SK-N-SH (cell line): ENCODE measurements around the gene MAP4. TPM values are rescaled to one million over a fixed set of nuclear protein-coding genes. Genes with fewer than 3 reads are reported as not detected.
"Not testable (repeated sequence)": the region's sequence is repeated elsewhere in the genome, so short reads cannot be mapped to it uniquely, and the experiment has no call there.

ENCODE experiments used
- CTCF ChIA-PET: fragments of 300-600, 350-600 bp; formaldehyde crosslinking; extraction: SDS; loops from one replicate; lab custom pipeline; 2021; lab: Yijun Ruan, JAX
- POLR2A ChIA-PET: fragments of 350-600 bp; sonication (Branson Sonifier 250); formaldehyde crosslinking; extraction: SDS; loops from one replicate; lab custom pipeline; 2020; ENCODE audit warnings: antibody characterized with exemption, inconsistent platforms; lab: Yijun Ruan, JAX
- DNase-seq: peaks from one replicate; pipeline ENCODE4 v3.0.0; 2012
- H2AFZ ChIP-seq: fragments of 200-600 bp; sonication (generic); 2 replicates; pipeline ENCODE4 v1.8.1; 2016; ENCODE audit warnings: antibody characterized with exemption, mild to moderate bottlenecking, low read depth
- H3F3A ChIP-seq: fragments of 200-600 bp; sonication (generic); replicated peaks from 2 replicates; pipeline ENCODE3; 2016; ENCODE audit warnings: antibody characterized with exemption, mild to moderate bottlenecking; ENCODE audit not compliant: insufficient read depth
- H3K27ac ChIP-seq, 2 experiments: fragments of 200-500 bp in 1 of 2; fragments of 200-600 bp in 1 of 2; sonication (Bioruptor generic) in 1 of 2; sonication (generic), shearing (Covaris generic) in 1 of 2; 2 replicates each; pipeline versions ENCODE4 v1.5.1 to v1.6.1; 2014 to 2016; ENCODE audit warnings: low read depth in 2 of 2, inconsistent platforms in 1 of 2, low read length in 1 of 2, mild to moderate bottlenecking in 1 of 2, mixed read lengths in 1 of 2
- H3K27me3 ChIP-seq: fragments of 200-600 bp; sonication (generic), shearing (Covaris generic); 2 replicates; pipeline ENCODE4 v1.6.1; 2016; ENCODE audit warnings: mixed run types; ENCODE audit not compliant: insufficient read depth
- H3K36me3 ChIP-seq, 2 experiments: fragments of 200-500 bp in 1 of 2; fragments of 200-600 bp in 1 of 2; sonication (Bioruptor generic) in 1 of 2; sonication (generic) in 1 of 2; replicated peaks in 1 of 2; 2 replicates each; pipeline versions ENCODE3 to v1.5.1; 2014 to 2016; ENCODE audit warnings: low read length in 1 of 2, mild to moderate bottlenecking in 1 of 2; ENCODE audit not compliant: insufficient read depth in 2 of 2, control insufficient read depth in 1 of 2
- H3K4me1 ChIP-seq, 2 experiments: fragments of 200-500 bp in 1 of 2; fragments of 200-600 bp in 1 of 2; sonication (Bioruptor generic) in 1 of 2; sonication (generic), shearing (Covaris generic) in 1 of 2; 2 replicates each; pipeline versions ENCODE4 v1.5.1 to v1.6.1; 2014 to 2016; ENCODE audit warnings: low read depth in 1 of 2, low read length in 1 of 2, mixed run types in 1 of 2; ENCODE audit not compliant: insufficient read depth in 2 of 2, control insufficient read depth in 1 of 2
- H3K4me2 ChIP-seq: fragments of 200-600 bp; sonication (generic), shearing (Covaris generic); 2 replicates; pipeline ENCODE4 v1.6.1; 2017; ENCODE audit warnings: mixed run types
- H3K4me3 ChIP-seq, 2 experiments: fragments of 200-500 bp in 1 of 2; fragments of 200-600 bp in 1 of 2; sonication (Bioruptor generic) in 1 of 2; sonication (generic), shearing (Covaris generic) in 1 of 2; 2 replicates each; pipeline versions ENCODE4 v1.5.1 to v1.8.1; 2014 to 2016; ENCODE audit warnings: low read depth in 2 of 2, inconsistent platforms in 1 of 2, low read length in 1 of 2, mild to moderate bottlenecking in 1 of 2, mixed read lengths in 1 of 2, moderate library complexity in 1 of 2
- H3K79me2 ChIP-seq: fragments of 200-600 bp; sonication (generic); 2 replicates; pipeline ENCODE4 v1.8.1; 2017; ENCODE audit warnings: mild to moderate bottlenecking; ENCODE audit not compliant: insufficient read depth
- H3K9ac ChIP-seq: fragments of 200-600 bp; sonication (generic); 2 replicates; pipeline ENCODE4 v1.6.1; 2017; ENCODE audit warnings: mixed run types
- H3K9me2 ChIP-seq: fragments of 200-600 bp; sonication (generic); 2 replicates; pipeline ENCODE4 v1.6.1; 2017; ENCODE audit warnings: mixed run types
- H3K9me3 ChIP-seq: fragments of 200-600 bp; sonication (generic); 2 replicates; pipeline ENCODE4 v1.6.1; 2017; ENCODE audit warnings: mixed run types, mild to moderate bottlenecking, moderate library complexity
- H4K20me1 ChIP-seq: fragments of 200-600 bp; sonication (generic); 2 replicates; pipeline ENCODE4 v1.6.1; 2017; ENCODE audit warnings: mild to moderate bottlenecking, mixed run types; ENCODE audit not compliant: insufficient read depth
- EP300 ChIP-seq, 2 experiments: IDR thresholded peaks; 2 replicates each; pipeline versions ENCODE4 v1.4.0 to v1.6.1; 2012; ENCODE audit warnings: borderline replicate concordance in 1 of 2, low read depth in 1 of 2, low read length in 1 of 2
- FOSL2 ChIP-seq: IDR thresholded peaks from 2 replicates; pipeline ENCODE4 v1.4.0; 2012; ENCODE audit warnings: low read depth, mild to moderate bottlenecking, moderate library complexity, borderline replicate concordance
- FOXJ3 ChIP-seq: sonication (generic); formaldehyde crosslinking; IDR thresholded peaks from 2 replicates; pipeline ENCODE4 v1.5.1; 2020; ENCODE audit warnings: mild to moderate bottlenecking, missing genetic modification reagents
- FOXM1 ChIP-seq: IDR thresholded peaks from 2 replicates; pipeline ENCODE4 v1.4.0; 2012; ENCODE audit warnings: low read depth, mild to moderate bottlenecking
- GABPA ChIP-seq: IDR thresholded peaks from 2 replicates; pipeline ENCODE4 v1.4.0; 2012; ENCODE audit warnings: low read depth, mild to moderate bottlenecking
- GATA2 ChIP-seq: sonication (generic); formaldehyde crosslinking; IDR thresholded peaks from 2 replicates; pipeline ENCODE4 v1.5.0; 2020; ENCODE audit warnings: mild to moderate bottlenecking, missing genetic modification reagents
- NRF1 ChIP-seq: IDR thresholded peaks from 2 replicates; pipeline ENCODE4 v1.6.1; 2012; ENCODE audit warnings: low read depth, mild to moderate bottlenecking, low read length
- POLR2AphosphoS5 ChIP-seq: IDR thresholded peaks from 2 replicates; pipeline ENCODE4 v1.6.1; 2012; ENCODE audit warnings: low read depth, low read length
- RAD21 ChIP-seq: IDR thresholded peaks from 2 replicates; pipeline ENCODE4 v1.6.1; 2012; ENCODE audit warnings: mild to moderate bottlenecking, low read length
- TCF12 ChIP-seq: IDR thresholded peaks from 2 replicates; pipeline ENCODE4 v1.4.0; 2012
- WGBS: methylation state at CpG from one replicate; pipeline ENCODE4 v1.1.6; 2017; ENCODE audit warnings: low lambda C conversion rate; 5-methylcytosine and 5-hydroxymethylcytosine counted together
- polyA plus RNA-seq, 3 experiments: library from polyadenylated mRNA; depleted of rRNA; stranded (reverse); fragments of >200 nt; gene quantifications; 2 replicates each; pipeline ENCODE4 v1.2.3, GENCODE V29; 2012
- TF ChIP-seq, protein P1 (sequence below): fragments of 200-600 bp; sonication (generic); IDR thresholded peaks from 2 replicates; pipeline ENCODE4 v1.6.1; 2017; ENCODE audit warnings: antibody characterized with exemption, mild to moderate bottlenecking, moderate library complexity
- TF ChIP-seq, protein P2 (sequence below): fragments of 150-350 bp; IDR thresholded peaks from 2 replicates; pipeline ENCODE4 v1.6.1; 2016; ENCODE audit warnings: mild to moderate bottlenecking, low read depth, low read length

MAP4 gene
- polyA plus RNA-seq, 1 of the 3 experiments (the other 2 are of a cell fraction), result 121 TPM

DNA sequence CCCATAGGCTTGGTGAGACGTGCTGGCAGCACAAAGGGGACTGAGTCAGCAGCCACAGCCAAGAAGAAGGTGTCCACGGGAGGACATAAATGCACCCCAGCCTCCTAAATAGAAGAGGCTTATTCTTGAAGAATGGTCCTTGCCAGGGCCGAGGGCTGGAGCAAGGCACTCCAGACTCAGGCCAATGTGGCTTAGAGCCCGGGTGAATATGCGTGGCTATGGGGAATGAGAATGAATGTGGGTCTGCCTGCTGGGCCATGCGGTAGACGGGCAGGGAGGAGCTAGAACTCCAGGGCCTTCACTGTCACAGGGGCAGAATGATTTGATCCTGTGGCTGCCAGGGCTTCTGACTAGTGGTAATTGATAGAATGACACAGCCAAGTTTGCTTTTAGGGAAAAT is 179.2 kb downstream of the MAP4 start:
- whole genome bisulfite sequencing, result 85% methylated on average over 7 of the region's 7 CpGs
- Histone ChIP-seq H3K4me1 (no peaks in the 10 kb centered on the region), H3K79me2 (peaks cover 16% of the 10 kb centered on the region; the same call in 1 of the 2 replicates), H3K27ac (no peak overlapping the region), H2AFZ (no peak overlapping the region), H4K20me1 (0 out of 2 replicates have a peak, but pooled peaks cover 13% of the 10 kb centered on the region), H3K4me3 (no peak overlapping the region), H3K9me3 (no peaks in the 10 kb centered on the region), H3F3A (peaks cover 10% of the 10 kb centered on the region), H3K4me2 (no peak overlapping the region), H3K9me2 (no peaks in the 10 kb centered on the region), H3K9ac (no peak overlapping the region), H3K27me3 (no peaks in the 10 kb centered on the region), H3K36me3 (peaks cover 43 to 66% of the 10 kb centered on the region in 2 experiments)
- ChIA-PET CTCF (interaction anchor here (0.6 to 7.4 kb wide), 55 partner anchors 9 to 372 kb away, joined by 3 to 85 read pairs (median 4); no protein-coding TSS in a partner anchor), POLR2A (interaction anchor here (0.9 to 1.5 kb wide), 3 partner anchors 9 to 12 kb away, joined by 3 to 8 read pairs (median 7); no protein-coding TSS in a partner anchor)
- no peak for DNase-seq
- no peak for TF ChIP-seq RAD21
- no peak for TF ChIP-seq POLR2AphosphoS5
- TF ChIP-seq TCF12, result no peak
- no peak for TF ChIP-seq NRF1
- TF ChIP-seq GATA2 (CRISPR knock-in tag), result no peak
- TF ChIP-seq, protein P1, sequence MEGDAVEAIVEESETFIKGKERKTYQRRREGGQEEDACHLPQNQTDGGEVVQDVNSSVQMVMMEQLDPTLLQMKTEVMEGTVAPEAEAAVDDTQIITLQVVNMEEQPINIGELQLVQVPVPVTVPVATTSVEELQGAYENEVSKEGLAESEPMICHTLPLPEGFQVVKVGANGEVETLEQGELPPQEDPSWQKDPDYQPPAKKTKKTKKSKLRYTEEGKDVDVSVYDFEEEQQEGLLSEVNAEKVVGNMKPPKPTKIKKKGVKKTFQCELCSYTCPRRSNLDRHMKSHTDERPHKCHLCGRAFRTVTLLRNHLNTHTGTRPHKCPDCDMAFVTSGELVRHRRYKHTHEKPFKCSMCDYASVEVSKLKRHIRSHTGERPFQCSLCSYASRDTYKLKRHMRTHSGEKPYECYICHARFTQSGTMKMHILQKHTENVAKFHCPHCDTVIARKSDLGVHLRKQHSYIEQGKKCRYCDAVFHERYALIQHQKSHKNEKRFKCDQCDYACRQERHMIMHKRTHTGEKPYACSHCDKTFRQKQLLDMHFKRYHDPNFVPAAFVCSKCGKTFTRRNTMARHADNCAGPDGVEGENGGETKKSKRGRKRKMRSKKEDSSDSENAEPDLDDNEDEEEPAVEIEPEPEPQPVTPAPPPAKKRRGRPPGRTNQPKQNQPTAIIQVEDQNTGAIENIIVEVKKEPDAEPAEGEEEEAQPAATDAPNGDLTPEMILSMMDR, result no peak
- TF ChIP-seq FOXM1, result no peak
- TF ChIP-seq EP300 (IDR thresholded peaks at IDR 0.05; ENCODE audit: borderline replicate concordance in 1 of 2, low read depth in 1 of 2, low read length in 1 of 2), result no peak
- TF ChIP-seq FOSL2, result no peak
- TF ChIP-seq, protein P2, sequence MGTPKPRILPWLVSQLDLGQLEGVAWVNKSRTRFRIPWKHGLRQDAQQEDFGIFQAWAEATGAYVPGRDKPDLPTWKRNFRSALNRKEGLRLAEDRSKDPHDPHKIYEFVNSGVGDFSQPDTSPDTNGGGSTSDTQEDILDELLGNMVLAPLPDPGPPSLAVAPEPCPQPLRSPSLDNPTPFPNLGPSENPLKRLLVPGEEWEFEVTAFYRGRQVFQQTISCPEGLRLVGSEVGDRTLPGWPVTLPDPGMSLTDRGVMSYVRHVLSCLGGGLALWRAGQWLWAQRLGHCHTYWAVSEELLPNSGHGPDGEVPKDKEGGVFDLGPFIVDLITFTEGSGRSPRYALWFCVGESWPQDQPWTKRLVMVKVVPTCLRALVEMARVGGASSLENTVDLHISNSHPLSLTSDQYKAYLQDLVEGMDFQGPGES, result no peak
- TF ChIP-seq FOXJ3 (CRISPR knock-in tag), result no peak
- TF ChIP-seq GABPA, result no peak

DNA sequence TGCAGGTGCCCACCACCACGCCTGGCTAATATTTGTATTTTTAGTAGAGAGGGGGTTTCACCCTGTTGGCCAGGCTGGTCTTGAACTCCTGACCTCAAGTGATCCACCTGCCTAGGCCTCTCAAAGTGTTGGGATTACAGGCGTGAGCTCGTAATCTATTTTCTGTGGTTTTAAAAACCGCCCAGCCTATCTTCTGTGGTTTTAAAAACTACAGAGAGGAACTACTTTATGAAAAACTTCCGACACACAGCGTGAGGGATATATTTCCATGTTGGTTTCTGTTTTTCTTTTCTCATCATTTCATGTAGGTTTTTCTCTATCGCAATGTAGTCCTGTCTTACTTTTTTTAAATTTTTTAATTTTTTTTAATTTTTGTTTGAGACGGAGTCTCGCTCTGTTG is 186.7 kb downstream of the MAP4 start:
- DNase-seq, H3K4me3 ChIP-seq, H3K9ac ChIP-seq, H3K4me2 ChIP-seq, H3F3A ChIP-seq, H3K27me3 ChIP-seq, POLR2A ChIA-PET, H4K20me1 ChIP-seq, H3K27ac ChIP-seq, H2AFZ ChIP-seq, H3K9me2 ChIP-seq, H3K9me3 ChIP-seq: not testable (repeated sequence)
- Histone ChIP-seq H3K4me1 (peaks cover 3 to 11% of the 10 kb centered on the region in 2 experiments; a peak in 1 of 4 replicates), H3K36me3 (peaks cover 46 to 65% of the 10 kb centered on the region in 2 experiments), H3K79me2 (peaks cover 37% of the 10 kb centered on the region)
- CTCF ChIA-PET, result interaction anchor here (1.1 to 2.5 kb wide), 3 partner anchors 8 to 322 kb away, joined by 5 to 13 read pairs (median 11); no protein-coding TSS in a partner anchor
- WGBS, result 97% methylated on average over 9 of the region's 9 CpGs
